Transverse colon (tissue), 4 donors: ENCODE data around the gene RITA1.

Experiments used
- CTCF ChIP-seq, 5 experiments: fragments of 200-600 bp in 3 of 5; fragments of 450-650 bp in 2 of 5; sonication (generic) in 3 of 5; IDR thresholded peaks; 1 replicate in 2 of 5; 2 replicates in 3 of 5; pipeline ENCODE4 v1.5.1; 2016 to 2017; ENCODE audit warnings: antibody characterized with exemption in 5 of 5, inconsistent platforms in 3 of 5, mild to moderate bottlenecking in 2 of 5, moderate library complexity in 1 of 5
- POLR2AphosphoS5 ChIP-seq, 3 donors: sonication (generic); formaldehyde crosslinking; IDR thresholded peaks; one replicate each; pipeline ENCODE4 v1.6.1; 2016; ENCODE audit warnings: antibody characterized with exemption in 3 of 3

DNA sequence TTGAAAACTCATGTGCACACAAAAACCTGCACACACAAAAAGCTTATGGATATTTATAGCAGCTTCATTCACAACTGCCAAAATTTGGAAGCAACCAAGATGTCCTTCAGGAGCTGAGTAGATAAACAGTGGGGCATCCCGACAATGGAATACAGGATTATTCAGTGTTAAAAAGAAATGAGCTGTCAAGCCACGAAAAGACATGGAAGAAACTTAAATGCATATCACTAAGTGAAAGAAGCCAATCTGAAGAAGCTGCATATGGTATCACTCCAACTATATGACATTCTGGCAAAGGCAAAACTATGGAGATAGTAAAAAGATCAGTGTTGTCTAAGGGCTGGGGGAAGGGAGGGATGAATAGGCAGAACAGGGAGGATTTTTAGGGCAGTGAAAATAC lies 30.5 kb downstream of the RITA1 start:
- TF ChIP-seq CTCF (IDR thresholded peaks at IDR 0.05) = no peak
- no peak for TF ChIP-seq POLR2AphosphoS5 (IDR thresholded peaks at IDR 0.05)
